Uterus (tissue), 2 donors: ENCODE results near the gene HOMER1.

Experiments
- POLR2A ChIP-seq, 2 donors: fragments of 450-650 bp; IDR thresholded peaks; one replicate each; pipeline ENCODE4 v1.6.1; 2016; ENCODE audit warnings: antibody characterized with exemption in 2 of 2, mild to moderate bottlenecking in 1 of 2, moderate library complexity in 1 of 2
- TF ChIP-seq, protein P1 (sequence below), 4 experiments: fragments of 200-600 bp in 2 of 4; fragments of 450-650 bp in 2 of 4; sonication (generic) in 2 of 4; IDR thresholded peaks; one replicate each; pipeline ENCODE4 v1.5.1; 2016 to 2019; ENCODE audit warnings: antibody characterized with exemption in 4 of 4, mild to moderate bottlenecking in 2 of 4, moderate library complexity in 1 of 4

DNA sequence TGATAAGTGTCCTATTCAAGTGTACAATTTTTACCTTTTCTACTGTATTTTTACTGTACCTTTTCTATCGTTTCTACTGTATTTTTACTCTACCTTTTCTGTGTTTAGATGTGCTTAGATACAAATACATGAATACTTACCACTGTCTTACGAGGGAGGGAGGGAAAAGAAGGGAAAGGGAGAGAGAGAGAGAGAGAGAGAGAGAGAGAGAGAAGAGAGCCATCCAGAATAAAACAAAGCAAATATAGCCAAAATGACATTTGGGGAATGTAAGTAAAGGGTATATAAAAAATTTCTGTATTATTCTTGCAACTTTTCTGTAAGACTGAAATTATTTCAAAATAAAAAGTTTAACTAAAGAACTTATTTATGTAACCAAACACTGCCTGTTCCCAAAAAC is 121.2 kb downstream of the HOMER1 start:
- TF ChIP-seq, protein P1, sequence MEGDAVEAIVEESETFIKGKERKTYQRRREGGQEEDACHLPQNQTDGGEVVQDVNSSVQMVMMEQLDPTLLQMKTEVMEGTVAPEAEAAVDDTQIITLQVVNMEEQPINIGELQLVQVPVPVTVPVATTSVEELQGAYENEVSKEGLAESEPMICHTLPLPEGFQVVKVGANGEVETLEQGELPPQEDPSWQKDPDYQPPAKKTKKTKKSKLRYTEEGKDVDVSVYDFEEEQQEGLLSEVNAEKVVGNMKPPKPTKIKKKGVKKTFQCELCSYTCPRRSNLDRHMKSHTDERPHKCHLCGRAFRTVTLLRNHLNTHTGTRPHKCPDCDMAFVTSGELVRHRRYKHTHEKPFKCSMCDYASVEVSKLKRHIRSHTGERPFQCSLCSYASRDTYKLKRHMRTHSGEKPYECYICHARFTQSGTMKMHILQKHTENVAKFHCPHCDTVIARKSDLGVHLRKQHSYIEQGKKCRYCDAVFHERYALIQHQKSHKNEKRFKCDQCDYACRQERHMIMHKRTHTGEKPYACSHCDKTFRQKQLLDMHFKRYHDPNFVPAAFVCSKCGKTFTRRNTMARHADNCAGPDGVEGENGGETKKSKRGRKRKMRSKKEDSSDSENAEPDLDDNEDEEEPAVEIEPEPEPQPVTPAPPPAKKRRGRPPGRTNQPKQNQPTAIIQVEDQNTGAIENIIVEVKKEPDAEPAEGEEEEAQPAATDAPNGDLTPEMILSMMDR (IDR thresholded peaks at IDR 0.05), result no peak
- no peak for TF ChIP-seq POLR2A (IDR thresholded peaks at IDR 0.05)
